Measurements from ENCODE around the gene CRIP2.

The CRIP2 gene

GRCh38 chr14:105444859-105445258 is 29.8 kb upstream of the CRIP2 start:
- DNase-seq (ENCODE audit: low read depth): no peak

GRCh38 chr14:105445290-105445689 is 29.3 kb upstream of the CRIP2 start:
- no peak for DNase-seq (ENCODE audit: low read depth)

GRCh38 chr14:105445901-105446845 is 28.4 kb upstream of the CRIP2 start:
- no peak for DNase-seq (ENCODE audit: low read depth)

- DNase-seq (ENCODE audit: low read depth): no peak
Observed at GRCh38 chr14:105446971-105447370, 27.6 kb upstream of the CRIP2 start.

GRCh38 chr14:105447651-105448640 is 26.7 kb upstream of the CRIP2 start:
- DNase-seq (ENCODE audit: low read depth): no peak

- DNase-seq (ENCODE audit: low read depth): peak; percentile 49
Observed at GRCh38 chr14:105448706-105449111, 25.9 kb upstream of the CRIP2 start.

- no peak for DNase-seq (ENCODE audit: low read depth)
Observed at GRCh38 chr14:105449276-105450122, 25.1 kb upstream of the CRIP2 start.

GRCh38 chr14:105450123-105450505 is 24.5 kb upstream of the CRIP2 start:
- no peak for DNase-seq (ENCODE audit: low read depth)

GRCh38 chr14:105450864-105451720 is 23.5 kb upstream of the CRIP2 start:
- DNase-seq (ENCODE audit: low read depth): no peak

- DNase-seq (ENCODE audit: low read depth): no peak
Observed at GRCh38 chr14:105452963-105453362, 21.7 kb upstream of the CRIP2 start.

- DNase-seq (ENCODE audit: low read depth): no peak
Observed at GRCh38 chr14:105453847-105454246, 20.8 kb upstream of the CRIP2 start.

GRCh38 chr14:105455086-105455640 is 19.5 kb upstream of the CRIP2 start:
- DNase-seq (ENCODE audit: low read depth): no peak

- no peak for DNase-seq (ENCODE audit: low read depth)
Observed at GRCh38 chr14:105455766-105456660, 18.6 kb upstream of the CRIP2 start.

GRCh38 chr14:105456736-105457617 is 17.6 kb upstream of the CRIP2 start:
- no peak for DNase-seq (ENCODE audit: low read depth)

- DNase-seq (ENCODE audit: low read depth): no peak
Observed at GRCh38 chr14:105458010-105458409, 16.6 kb upstream of the CRIP2 start.

- no peak for DNase-seq (ENCODE audit: low read depth)
Observed at GRCh38 chr14:105458571-105458970, 16.1 kb upstream of the CRIP2 start.

- no peak for DNase-seq (ENCODE audit: low read depth)
Observed at GRCh38 chr14:105460116-105460515, 14.5 kb upstream of the CRIP2 start.

GRCh38 chr14:105460616-105461015 is 14.0 kb upstream of the CRIP2 start:
- no peak for DNase-seq (ENCODE audit: low read depth)
